ENCODE data around the gene LCT.

The LCT gene

GRCh38 chr2:135790423-135790822 is 46.6 kb downstream of the LCT start (continued):
- no peak for TF ChIP-seq ZBTB10 (tag by site-specific recombination; IDR thresholded peaks at IDR 0.05)
- no peak for TF ChIP-seq ZNF140 (tag by site-specific recombination; IDR thresholded peaks at IDR 0.05)
- no peak for TF ChIP-seq ELK4 (IDR thresholded peaks at IDR 0.05; ENCODE audit: borderline replicate concordance, low read depth, low read length)
- no peak for TF ChIP-seq ZNF391 (tag by site-specific recombination; IDR thresholded peaks at IDR 0.05; ENCODE audit: borderline replicate concordance, low read depth)
- no peak for TF ChIP-seq AEBP2 (tag by site-specific recombination; IDR thresholded peaks at IDR 0.05; ENCODE audit: borderline replicate concordance)

GRCh38 chr2:135786823-135787222 is 50.2 kb downstream of the LCT start:
- Histone ChIP-seq H3K9me3 (ENCODE audit: control insufficient read depth, insufficient read depth, low read depth, low read length) (no peaks in the 10 kb centered on the region), H3K27ac (ENCODE audit: extremely low read depth, low read depth, low read length) (no peak overlapping the region), H3K4me1 (ENCODE audit: control insufficient read depth, insufficient read depth, low read length) (no peaks in the 10 kb centered on the region), H3K4me3 (ENCODE audit: low read depth, low read length) (no peak overlapping the region), H3K36me3 (ENCODE audit: control insufficient read depth in 2 of 2, insufficient read depth in 1 of 2, low read length in 2 of 2) (peaks cover 31 to 52% of the 10 kb centered on the region in 2 experiments)
- no peak for TF ChIP-seq BCL11B (tag by site-specific recombination; IDR thresholded peaks at IDR 0.05; ENCODE audit: low read depth)
- TF ChIP-seq ZNF138 (tag by site-specific recombination; IDR thresholded peaks at IDR 0.05; ENCODE audit: borderline replicate concordance): no peak
- no peak for TF ChIP-seq ATF2 (tag by site-specific recombination; IDR thresholded peaks at IDR 0.05; ENCODE audit: low read depth)
- no peak for TF ChIP-seq ZNF311 (tag by site-specific recombination; IDR thresholded peaks at IDR 0.05; ENCODE audit: borderline replicate concordance)
- TF ChIP-seq TCF7L2 (IDR thresholded peaks at IDR 0.05; ENCODE audit: borderline replicate concordance, low read depth, low read length): no peak
- no peak for TF ChIP-seq ZNF600 (tag by site-specific recombination; IDR thresholded peaks at IDR 0.05)
- TF ChIP-seq ZNF274 (IDR thresholded peaks at IDR 0.05; ENCODE audit: low read length): no peak
- TF ChIP-seq ZNF274 (tag by site-specific recombination; IDR thresholded peaks at IDR 0.05; ENCODE audit: borderline replicate concordance): no peak
- TF ChIP-seq ZFP3 (tag by site-specific recombination; IDR thresholded peaks at IDR 0.05; ENCODE audit: low read depth): no peak
- TF ChIP-seq ZNF19 (tag by site-specific recombination; IDR thresholded peaks at IDR 0.05; ENCODE audit: low read depth): no peak
- no peak for TF ChIP-seq ZNF155 (tag by site-specific recombination; IDR thresholded peaks at IDR 0.05)
- ChIA-PET CTCF (interaction anchor here (0.9 to 8.2 kb wide), 2 partner anchors 11 to 20 kb away, joined by 3 to 47 read pairs; no protein-coding TSS in a partner anchor), POLR2A (interaction anchor here (0.6 to 0.7 kb wide), 2 partner anchors 11 to 18 kb away, joined by 3 read pairs; no protein-coding TSS in a partner anchor)

GRCh38 chr2:135785032-135785431 is 52.0 kb downstream of the LCT start:
- POLR2A ChIA-PET: no interaction called here
- H3K36me3 ChIP-seq (ENCODE audit: control insufficient read depth in 2 of 2, insufficient read depth in 1 of 2, low read length in 2 of 2): peaks cover 48 to 70% of the 10 kb centered on the region in 2 experiments
- TF ChIP-seq ZNF558 (tag by site-specific recombination; IDR thresholded peaks at IDR 0.05) (no peak), GLIS1 (tag by site-specific recombination; IDR thresholded peaks at IDR 0.05) (no peak), ZBTB17 (tag by site-specific recombination; IDR thresholded peaks at IDR 0.05) (no peak), ZNF433 (tag by site-specific recombination; IDR thresholded peaks at IDR 0.05; ENCODE audit: low read depth) (no peak), ZNF585B (tag by site-specific recombination; IDR thresholded peaks at IDR 0.05) (no peak), CTCF (tag by site-specific recombination; IDR thresholded peaks at IDR 0.05) (no peak), ZFHX2 (tag by site-specific recombination; conservative IDR thresholded peaks at IDR 0.05) (no peak), ZNF157 (tag by site-specific recombination; IDR thresholded peaks at IDR 0.05) (no peak), ZNF292 (tag by site-specific recombination; IDR thresholded peaks at IDR 0.05; ENCODE audit: borderline replicate concordance, low read depth) (no peak)

More at GRCh38 chr2:135785032-135785431, 52.0 kb downstream of the LCT start:
- CTCF ChIA-PET: interaction anchor here (1.3 to 8.2 kb wide), 2 partner anchors 13 to 40 kb away, joined by 3 to 47 read pairs; no protein-coding TSS in a partner anchor
- H3K4me1 ChIP-seq (ENCODE audit: control insufficient read depth, insufficient read depth, low read length): no peaks in the 10 kb centered on the region
- H3K9me3 ChIP-seq (ENCODE audit: control insufficient read depth, insufficient read depth, low read depth, low read length): no peaks in the 10 kb centered on the region
- H3K27ac ChIP-seq (ENCODE audit: extremely low read depth, low read depth, low read length): no peak overlapping the region
- H3K4me3 ChIP-seq (ENCODE audit: low read depth, low read length): no peak overlapping the region
